ENCODE results near the gene AZIN2. TPM values are rescaled to one million over a fixed set of nuclear protein-coding genes. Genes with fewer than 3 reads are reported as not detected.
A peak's percentile ranks its signal among the peaks of the same experiment; 100 is the strongest.
"Not testable (repeated sequence)": the region's sequence is repeated elsewhere in the genome, so short reads cannot be mapped to it uniquely, and the experiment has no call there.

Gene AZIN2
- total RNA-seq, 2 experiments from 2014 or later = 2.5 TPM

GRCh38 chr1:33131191-33131590 lies 50.2 kb downstream of the AZIN2 start:
- Mint-ChIP-seq H3K27me3 (no peaks in the 10 kb centered on the region), H3K4me1 (ENCODE audit: low read depth) (peaks cover 42% of the 10 kb centered on the region), H3K9me3 (no peaks in the 10 kb centered on the region), H3K36me3 (ENCODE audit: low read depth) (peaks cover 5% of the 10 kb centered on the region), H3K4me3 (no peak overlapping the region), H3K27ac (no peak overlapping the region)
- DNase-seq (no peak), ATAC-seq (no peak)
- TF ChIP-seq CTCF (IDR thresholded peaks at IDR 0.05) = no peak
- CTCF ChIA-PET = interaction anchor here (1.0 kb wide), 1 partner anchor 164 kb away, joined by 3 read pairs; no protein-coding TSS in a partner anchor
- intact Hi-C loops (cut with micrococcal nuclease) = loop anchor here (10.0 kb wide), 1 partner anchor 234 kb away; no protein-coding TSS in a partner anchor
- POLR2A ChIA-PET = no interaction called here

- peaks cover 5% of the 10 kb centered on the region for H3K36me3 Mint-ChIP-seq (ENCODE audit: low read depth)
- TF ChIP-seq CTCF (IDR thresholded peaks at IDR 0.05) = no peak
- no peaks in the 10 kb centered on the region for H3K27me3 Mint-ChIP-seq
- peak overlapping the region; percentile 63 for H3K27ac Mint-ChIP-seq
- H3K9me3 Mint-ChIP-seq = no peaks in the 10 kb centered on the region
- peaks cover 40% of the 10 kb centered on the region for H3K4me1 Mint-ChIP-seq (ENCODE audit: low read depth)
- ChIA-PET POLR2A (no interaction called here), CTCF (no interaction called here)
- intact Hi-C loops (cut with micrococcal nuclease) = loop anchor here (10.0 kb wide), 1 partner anchor 232 kb away; no protein-coding TSS in a partner anchor
- DNase-seq (peak; percentile 23), ATAC-seq (no peak)
- no peak overlapping the region for H3K4me3 Mint-ChIP-seq
Measured at GRCh38 chr1:33132549-33132948, 51.6 kb downstream of the AZIN2 start.

DNA sequence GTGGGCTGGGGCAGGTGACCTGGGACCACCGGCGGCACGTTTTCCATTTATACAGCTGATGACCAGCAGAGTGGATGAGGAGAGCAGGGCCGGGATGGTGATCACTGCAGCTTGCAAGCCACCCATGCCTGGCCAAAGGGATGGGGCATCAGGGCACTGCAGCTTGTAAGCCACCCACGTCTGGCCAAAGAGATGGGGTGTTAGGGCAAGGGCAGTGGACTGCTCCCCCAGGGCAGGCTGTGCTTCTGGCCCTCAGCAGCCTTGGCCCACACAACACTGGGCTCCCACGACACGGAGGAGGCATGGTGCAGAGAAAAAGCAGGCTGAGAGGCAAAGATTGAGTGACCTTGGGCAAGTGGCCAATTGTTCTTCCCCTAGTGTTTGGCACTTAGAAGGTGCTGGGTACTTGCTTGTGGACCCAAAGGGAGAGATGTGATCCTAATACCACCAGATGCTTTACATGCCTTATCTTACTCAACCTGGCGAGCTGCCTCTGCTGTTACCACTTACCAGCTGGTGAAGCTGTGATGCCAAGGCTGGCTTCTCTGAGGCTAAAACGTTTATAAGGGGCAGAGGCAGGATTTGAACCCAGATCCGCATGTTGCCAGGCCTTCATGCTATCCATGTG lies 52.6 kb downstream of the AZIN2 start:
- DNase-seq = no peak
- ChIA-PET CTCF (interaction anchor here (1.3 kb wide), 1 partner anchor 48 kb away, joined by 3 read pairs; the partner anchor contains the start of gene TRIM62), POLR2A (no interaction called here)
- Mint-ChIP-seq H3K9me3 (no peaks in the 10 kb centered on the region), H3K4me3 (no peak overlapping the region), H3K36me3 (ENCODE audit: low read depth) (peaks cover 5% of the 10 kb centered on the region), H3K27ac (no peak overlapping the region), H3K27me3 (no peaks in the 10 kb centered on the region), H3K4me1 (ENCODE audit: low read depth) (peaks cover 35% of the 10 kb centered on the region)
- intact Hi-C loops (cut with micrococcal nuclease) = loop anchor here (10.0 kb wide), 1 partner anchor 231 kb away; no protein-coding TSS in a partner anchor
- no peak for ATAC-seq
- TF ChIP-seq CTCF (IDR thresholded peaks at IDR 0.05) = no peak

GRCh38 chr1:33136041-33136440 lies 55.1 kb downstream of the AZIN2 start:
- DNase-seq; H3K27me3 Mint-ChIP-seq; H3K36me3 Mint-ChIP-seq (ENCODE audit: low read depth); H3K4me3 Mint-ChIP-seq; H3K27ac Mint-ChIP-seq; H3K9me3 Mint-ChIP-seq; ATAC-seq: not testable (repeated sequence)
- ChIA-PET CTCF (interaction anchor here (0.8 kb wide), 1 partner anchor 9 kb away, joined by 4 read pairs; no protein-coding TSS in a partner anchor), POLR2A (interaction anchor here (1.2 kb wide), 1 partner anchor 9 kb away, joined by 3 read pairs; no protein-coding TSS in a partner anchor)
- peaks cover 15% of the 10 kb centered on the region for H3K4me1 Mint-ChIP-seq (ENCODE audit: low read depth)
- intact Hi-C loops (cut with micrococcal nuclease) = loop anchor here (10.0 kb wide), 1 partner anchor 229 kb away; no protein-coding TSS in a partner anchor
- TF ChIP-seq CTCF (IDR thresholded peaks at IDR 0.05) = peak; percentile 17

- Mint-ChIP-seq H3K9me3 (no peaks in the 10 kb centered on the region), H3K36me3 (ENCODE audit: low read depth) (no peaks in the 10 kb centered on the region), H3K4me1 (ENCODE audit: low read depth) (peaks cover 8% of the 10 kb centered on the region), H3K4me3 (no peak overlapping the region), H3K27ac (no peak overlapping the region), H3K27me3 (no peaks in the 10 kb centered on the region)
- CTCF ChIA-PET = interaction anchor here (0.6 to 2.2 kb wide), 17 partner anchors 9 to 336 kb away, joined by 3 to 11 read pairs (median 4); no protein-coding TSS in a partner anchor
- POLR2A ChIA-PET = no interaction called here
- intact Hi-C loops (cut with micrococcal nuclease) = loop anchor here (10.0 kb wide), 1 partner anchor 227 kb away; no protein-coding TSS in a partner anchor
- DNase-seq = peak; percentile 70
- TF ChIP-seq CTCF (IDR thresholded peaks at IDR 0.05) = peak; percentile 62
- peak; percentile 73 for ATAC-seq
Measured at GRCh38 chr1:33137800-33138199, 56.8 kb downstream of the AZIN2 start.
